SK-N-SH (cell line): ENCODE measurements around the gene CCS. TPM values are rescaled to one million over a fixed set of nuclear protein-coding genes. Genes with fewer than 3 reads are reported as not detected.

Source experiments
- CTCF ChIA-PET: fragments of 300-600, 350-600 bp; formaldehyde crosslinking; extraction: SDS; loops from one replicate; lab custom pipeline; 2021; lab: Yijun Ruan, JAX
- POLR2A ChIA-PET: fragments of 350-600 bp; sonication (Branson Sonifier 250); formaldehyde crosslinking; extraction: SDS; loops from one replicate; lab custom pipeline; 2020; ENCODE audit warnings: antibody characterized with exemption, inconsistent platforms; lab: Yijun Ruan, JAX
- DNase-seq: peaks from one replicate; pipeline ENCODE4 v3.0.0; 2012
- H2AFZ ChIP-seq: fragments of 200-600 bp; sonication (generic); 2 replicates; pipeline ENCODE4 v1.8.1; 2016; ENCODE audit warnings: antibody characterized with exemption, mild to moderate bottlenecking, low read depth
- H3F3A ChIP-seq: fragments of 200-600 bp; sonication (generic); replicated peaks from 2 replicates; pipeline ENCODE3; 2016; ENCODE audit warnings: antibody characterized with exemption, mild to moderate bottlenecking; ENCODE audit not compliant: insufficient read depth
- H3K27ac ChIP-seq, 2 experiments: fragments of 200-500 bp in 1 of 2; fragments of 200-600 bp in 1 of 2; sonication (Bioruptor generic) in 1 of 2; sonication (generic), shearing (Covaris generic) in 1 of 2; 2 replicates each; pipeline versions ENCODE4 v1.5.1 to v1.6.1; 2014 to 2016; ENCODE audit warnings: low read depth in 2 of 2, inconsistent platforms in 1 of 2, low read length in 1 of 2, mild to moderate bottlenecking in 1 of 2, mixed read lengths in 1 of 2
- H3K27me3 ChIP-seq: fragments of 200-600 bp; sonication (generic), shearing (Covaris generic); 2 replicates; pipeline ENCODE4 v1.6.1; 2016; ENCODE audit warnings: mixed run types; ENCODE audit not compliant: insufficient read depth
- H3K36me3 ChIP-seq, 2 experiments: fragments of 200-500 bp in 1 of 2; fragments of 200-600 bp in 1 of 2; sonication (Bioruptor generic) in 1 of 2; sonication (generic) in 1 of 2; replicated peaks in 1 of 2; 2 replicates each; pipeline versions ENCODE3 to v1.5.1; 2014 to 2016; ENCODE audit warnings: low read length in 1 of 2, mild to moderate bottlenecking in 1 of 2; ENCODE audit not compliant: insufficient read depth in 2 of 2, control insufficient read depth in 1 of 2
- H3K4me1 ChIP-seq, 2 experiments: fragments of 200-500 bp in 1 of 2; fragments of 200-600 bp in 1 of 2; sonication (Bioruptor generic) in 1 of 2; sonication (generic), shearing (Covaris generic) in 1 of 2; 2 replicates each; pipeline versions ENCODE4 v1.5.1 to v1.6.1; 2014 to 2016; ENCODE audit warnings: low read depth in 1 of 2, low read length in 1 of 2, mixed run types in 1 of 2; ENCODE audit not compliant: insufficient read depth in 2 of 2, control insufficient read depth in 1 of 2
- H3K4me2 ChIP-seq: fragments of 200-600 bp; sonication (generic), shearing (Covaris generic); 2 replicates; pipeline ENCODE4 v1.6.1; 2017; ENCODE audit warnings: mixed run types
- H3K4me3 ChIP-seq, 2 experiments: fragments of 200-500 bp in 1 of 2; fragments of 200-600 bp in 1 of 2; sonication (Bioruptor generic) in 1 of 2; sonication (generic), shearing (Covaris generic) in 1 of 2; 2 replicates each; pipeline versions ENCODE4 v1.5.1 to v1.8.1; 2014 to 2016; ENCODE audit warnings: low read depth in 2 of 2, inconsistent platforms in 1 of 2, low read length in 1 of 2, mild to moderate bottlenecking in 1 of 2, mixed read lengths in 1 of 2, moderate library complexity in 1 of 2
- H3K79me2 ChIP-seq: fragments of 200-600 bp; sonication (generic); 2 replicates; pipeline ENCODE4 v1.8.1; 2017; ENCODE audit warnings: mild to moderate bottlenecking; ENCODE audit not compliant: insufficient read depth
- H3K9ac ChIP-seq: fragments of 200-600 bp; sonication (generic); 2 replicates; pipeline ENCODE4 v1.6.1; 2017; ENCODE audit warnings: mixed run types
- H3K9me2 ChIP-seq: fragments of 200-600 bp; sonication (generic); 2 replicates; pipeline ENCODE4 v1.6.1; 2017; ENCODE audit warnings: mixed run types
- H3K9me3 ChIP-seq: fragments of 200-600 bp; sonication (generic); 2 replicates; pipeline ENCODE4 v1.6.1; 2017; ENCODE audit warnings: mixed run types, mild to moderate bottlenecking, moderate library complexity
- H4K20me1 ChIP-seq: fragments of 200-600 bp; sonication (generic); 2 replicates; pipeline ENCODE4 v1.6.1; 2017; ENCODE audit warnings: mild to moderate bottlenecking, mixed run types; ENCODE audit not compliant: insufficient read depth
- CTCF ChIP-seq: fragments of 200-600 bp; sonication (generic); IDR thresholded peaks from 2 replicates; pipeline ENCODE4 v1.6.1; 2017; ENCODE audit warnings: antibody characterized with exemption, mild to moderate bottlenecking, moderate library complexity
- EP300 ChIP-seq, 2 experiments: IDR thresholded peaks; 2 replicates each; pipeline versions ENCODE4 v1.4.0 to v1.6.1; 2012; ENCODE audit warnings: borderline replicate concordance in 1 of 2, low read depth in 1 of 2, low read length in 1 of 2
- FOSL2 ChIP-seq: IDR thresholded peaks from 2 replicates; pipeline ENCODE4 v1.4.0; 2012; ENCODE audit warnings: low read depth, mild to moderate bottlenecking, moderate library complexity, borderline replicate concordance
- GATA2 ChIP-seq: sonication (generic); formaldehyde crosslinking; IDR thresholded peaks from 2 replicates; pipeline ENCODE4 v1.5.0; 2020; ENCODE audit warnings: mild to moderate bottlenecking, missing genetic modification reagents
- IRF3 ChIP-seq: fragments of 150-350 bp; IDR thresholded peaks from 2 replicates; pipeline ENCODE4 v1.6.1; 2016; ENCODE audit warnings: mild to moderate bottlenecking, low read depth, low read length
- JUND ChIP-seq: IDR thresholded peaks from 2 replicates; pipeline ENCODE4 v1.4.0; 2012
- MEF2A ChIP-seq: IDR thresholded peaks from 2 replicates; pipeline ENCODE4 v1.4.0; 2012; ENCODE audit warnings: low read depth, borderline replicate concordance
- NFIC ChIP-seq: IDR thresholded peaks from 2 replicates; pipeline ENCODE4 v1.4.0; 2012; ENCODE audit warnings: borderline replicate concordance
- POLR2AphosphoS5 ChIP-seq: IDR thresholded peaks from 2 replicates; pipeline ENCODE4 v1.6.1; 2012; ENCODE audit warnings: low read depth, low read length
- RCOR1 ChIP-seq: fragments of 150-350 bp; IDR thresholded peaks from 2 replicates; pipeline ENCODE4 v1.6.1; 2017; ENCODE audit warnings: antibody characterized with exemption, low read length
- REST ChIP-seq: IDR thresholded peaks from 2 replicates; pipeline ENCODE4 v1.6.1; 2012; ENCODE audit warnings: mild to moderate bottlenecking, low read depth, low read length, moderate library complexity
- RFX5 ChIP-seq: IDR thresholded peaks from 2 replicates; pipeline ENCODE4 v1.6.1; 2012; ENCODE audit warnings: mild to moderate bottlenecking, improper control_type of control experiment, low read length
- SIN3A ChIP-seq: IDR thresholded peaks from 2 replicates; pipeline ENCODE4 v1.6.1; 2012; ENCODE audit warnings: low read depth, mild to moderate bottlenecking, low read length, moderate library complexity, borderline replicate concordance
- TAF1 ChIP-seq: IDR thresholded peaks from 2 replicates; pipeline ENCODE4 v1.6.1; 2012; ENCODE audit warnings: low read depth, mild to moderate bottlenecking, low read length, moderate library complexity, borderline replicate concordance
- TCF12 ChIP-seq: IDR thresholded peaks from 2 replicates; pipeline ENCODE4 v1.4.0; 2012
- USF2 ChIP-seq: fragments of 150-350 bp; IDR thresholded peaks from 2 replicates; pipeline ENCODE4 v1.6.1; 2017; ENCODE audit warnings: antibody characterized with exemption, low read length, low read depth, borderline replicate concordance
- YY1 ChIP-seq: IDR thresholded peaks from 2 replicates; pipeline ENCODE4 v1.4.0; 2012; ENCODE audit warnings: low read depth, mild to moderate bottlenecking
- WGBS: methylation state at CpG from one replicate; pipeline ENCODE4 v1.1.6; 2017; ENCODE audit warnings: low lambda C conversion rate; 5-methylcytosine and 5-hydroxymethylcytosine counted together
- polyA plus RNA-seq, 3 experiments: library from polyadenylated mRNA; depleted of rRNA; stranded (reverse); fragments of >200 nt; gene quantifications; 2 replicates each; pipeline ENCODE4 v1.2.3, GENCODE V29; 2012
- TF ChIP-seq, protein P1 (sequence below): IDR thresholded peaks from 2 replicates; pipeline ENCODE4 v1.4.0; 2012; ENCODE audit warnings: low read depth, borderline replicate concordance
- TF ChIP-seq, protein P2 (sequence below): IDR thresholded peaks from 2 replicates; pipeline ENCODE4 v1.4.0; 2012; ENCODE audit warnings: low read depth

The CCS gene
- polyA plus RNA-seq, 1 of the 3 experiments (the other 2 are of a cell fraction), result 56.1 TPM

DNA sequence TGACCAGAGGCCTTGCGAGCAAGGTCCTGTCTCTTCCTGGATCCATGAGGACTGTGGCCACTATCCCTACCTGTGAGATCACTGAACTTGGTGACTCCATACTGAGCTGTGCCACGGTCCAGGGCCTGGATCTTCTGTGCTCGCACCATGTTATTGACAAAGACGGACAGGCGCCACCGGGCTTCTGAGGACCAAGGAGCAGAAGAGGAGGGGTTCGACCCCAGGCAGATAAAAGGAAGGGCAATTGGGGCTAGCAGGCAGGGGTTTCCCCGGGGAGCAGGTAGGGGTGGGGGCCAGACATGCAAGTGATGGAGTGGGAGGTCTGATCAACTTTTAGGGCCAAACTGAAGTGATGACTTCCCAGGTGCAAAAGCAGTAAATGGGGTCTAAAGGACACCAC, 26.8 kb upstream of the CCS start:
- ChIA-PET POLR2A (no interaction called here), CTCF (interaction anchor here (4.2 to 5.1 kb wide), 2 partner anchors 26 to 112 kb away, joined by 14 to 30 read pairs; partner anchors contain the start of genes CCDC87, CCS and RBM4B)
- no peak overlapping the region for H3K27ac ChIP-seq
- H4K20me1 ChIP-seq, result no peaks in the 10 kb centered on the region
- H3K4me2 ChIP-seq, result no peak overlapping the region
- H3K4me1 ChIP-seq, result peaks cover 0 to 7% of the 10 kb centered on the region in 2 experiments; a peak in 1 of 4 replicates
- no peaks in the 10 kb centered on the region for H3K27me3 ChIP-seq
- no peaks in the 10 kb centered on the region for H3K79me2 ChIP-seq
- no peaks in the 10 kb centered on the region for H3K9me2 ChIP-seq
- H2AFZ ChIP-seq, result no peak overlapping the region
- no peak for DNase-seq
- H3F3A ChIP-seq, result no peaks in the 10 kb centered on the region
- TF ChIP-seq TAF1 (no peak), RFX5 (no peak), TCF12 (no peak)
- no peaks in the 10 kb centered on the region for H3K36me3 ChIP-seq
- 89% methylated on average over 8 of the region's 8 CpGs for WGBS
- H3K9me3 ChIP-seq, result no peaks in the 10 kb centered on the region
- no peak overlapping the region for H3K4me3 ChIP-seq
- H3K9ac ChIP-seq, result no peak overlapping the region

GRCh38 chr11:66567787-66568123, 25.2 kb upstream of the CCS start:
- no peak overlapping the region for H3K27ac ChIP-seq
- H3K27me3 ChIP-seq, result no peaks in the 10 kb centered on the region
- H3F3A ChIP-seq, result no peaks in the 10 kb centered on the region
- no peaks in the 10 kb centered on the region for H3K36me3 ChIP-seq
- H3K9ac ChIP-seq, result peak overlapping the region; percentile 37; the same call in 1 of the 2 replicates
- peak overlapping the region; percentile 58 to 59 for H3K4me3 ChIP-seq
- no peaks in the 10 kb centered on the region for H3K79me2 ChIP-seq
- no peak for DNase-seq
- no peaks in the 10 kb centered on the region for H4K20me1 ChIP-seq
- H3K4me1 ChIP-seq, result peaks cover 0 to 7% of the 10 kb centered on the region in 2 experiments; a peak in 1 of 4 replicates
- H2AFZ ChIP-seq, result peak overlapping the region; percentile 73; the same call in 1 of the 2 replicates
- H3K9me2 ChIP-seq, result no peaks in the 10 kb centered on the region
- WGBS, result 83% methylated on average over 2 of the region's 15 CpGs
- CTCF ChIA-PET, result interaction anchor here (1.2 to 5.1 kb wide), 6 partner anchors 10 to 316 kb away, joined by 4 to 30 read pairs (median 14); partner anchors contain the start of genes CCDC87, CCS and RBM4B
- POLR2A ChIA-PET, result interaction anchor here (0.9 to 2.7 kb wide), 3 partner anchors 22 to 110 kb away, joined by 5 to 8 read pairs (median 6); partner anchors contain the start of genes CCDC87, CCS, RBM4B and ZDHHC24
- TF ChIP-seq EP300 (IDR thresholded peaks at IDR 0.05; ENCODE audit: borderline replicate concordance in 1 of 2, low read depth in 1 of 2, low read length in 1 of 2) (no peak), CTCF (no peak), FOSL2 (no peak), TCF12 (no peak), MEF2A (no peak), SIN3A (no peak), GATA2 (CRISPR knock-in tag) (no peak), REST (no peak), USF2 (no peak), YY1 (no peak), POLR2AphosphoS5 (no peak), RCOR1 (no peak), IRF3 (no peak), NFIC (no peak), JUND (no peak)
- TF ChIP-seq, protein P1, sequence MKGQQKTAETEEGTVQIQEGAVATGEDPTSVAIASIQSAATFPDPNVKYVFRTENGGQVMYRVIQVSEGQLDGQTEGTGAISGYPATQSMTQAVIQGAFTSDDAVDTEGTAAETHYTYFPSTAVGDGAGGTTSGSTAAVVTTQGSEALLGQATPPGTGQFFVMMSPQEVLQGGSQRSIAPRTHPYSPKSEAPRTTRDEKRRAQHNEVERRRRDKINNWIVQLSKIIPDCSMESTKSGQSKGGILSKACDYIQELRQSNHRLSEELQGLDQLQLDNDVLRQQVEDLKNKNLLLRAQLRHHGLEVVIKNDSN, result no peak
- TF ChIP-seq, protein P2, sequence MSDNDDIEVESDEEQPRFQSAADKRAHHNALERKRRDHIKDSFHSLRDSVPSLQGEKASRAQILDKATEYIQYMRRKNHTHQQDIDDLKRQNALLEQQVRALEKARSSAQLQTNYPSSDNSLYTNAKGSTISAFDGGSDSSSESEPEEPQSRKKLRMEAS, result no peak
- no peaks in the 10 kb centered on the region for H3K9me3 ChIP-seq
- H3K4me2 ChIP-seq, result peak overlapping the region; percentile 79
